ENCODE data around the gene CSN3. TPM values are rescaled to one million over a fixed set of nuclear protein-coding genes. Genes with fewer than 3 reads are reported as not detected.

CSN3 gene
- total RNA-seq, 2 donors from 2014 or later = not detected

DNA sequence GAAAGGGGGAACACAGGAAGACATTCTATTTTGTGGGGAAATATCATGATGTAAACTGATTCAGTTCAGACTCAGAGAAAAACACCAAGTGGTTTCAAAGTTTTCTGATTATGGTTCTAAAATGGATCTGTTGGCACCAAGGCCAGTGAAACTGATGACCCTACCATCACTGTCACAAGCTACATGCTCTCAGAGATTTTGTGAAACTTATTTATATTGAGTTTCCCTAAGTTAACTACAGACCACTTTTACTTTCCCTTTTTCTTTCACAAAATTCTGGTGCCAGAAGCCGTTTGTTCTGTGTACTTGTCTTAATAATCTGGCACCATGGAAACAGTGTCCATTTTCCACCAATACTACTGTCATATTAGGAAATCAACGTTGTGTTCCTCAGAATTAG lies 48.9 kb downstream of the CSN3 start:
- Histone ChIP-seq H3K27ac (no peak overlapping the region), H3K4me3 (no peak overlapping the region), H3K4me1 (no peaks in the 10 kb centered on the region), H3K36me3 (no peaks in the 10 kb centered on the region), H3K9me3 (no peaks in the 10 kb centered on the region), H3K27me3 (no peaks in the 10 kb centered on the region)
- TF ChIP-seq, protein P1, sequence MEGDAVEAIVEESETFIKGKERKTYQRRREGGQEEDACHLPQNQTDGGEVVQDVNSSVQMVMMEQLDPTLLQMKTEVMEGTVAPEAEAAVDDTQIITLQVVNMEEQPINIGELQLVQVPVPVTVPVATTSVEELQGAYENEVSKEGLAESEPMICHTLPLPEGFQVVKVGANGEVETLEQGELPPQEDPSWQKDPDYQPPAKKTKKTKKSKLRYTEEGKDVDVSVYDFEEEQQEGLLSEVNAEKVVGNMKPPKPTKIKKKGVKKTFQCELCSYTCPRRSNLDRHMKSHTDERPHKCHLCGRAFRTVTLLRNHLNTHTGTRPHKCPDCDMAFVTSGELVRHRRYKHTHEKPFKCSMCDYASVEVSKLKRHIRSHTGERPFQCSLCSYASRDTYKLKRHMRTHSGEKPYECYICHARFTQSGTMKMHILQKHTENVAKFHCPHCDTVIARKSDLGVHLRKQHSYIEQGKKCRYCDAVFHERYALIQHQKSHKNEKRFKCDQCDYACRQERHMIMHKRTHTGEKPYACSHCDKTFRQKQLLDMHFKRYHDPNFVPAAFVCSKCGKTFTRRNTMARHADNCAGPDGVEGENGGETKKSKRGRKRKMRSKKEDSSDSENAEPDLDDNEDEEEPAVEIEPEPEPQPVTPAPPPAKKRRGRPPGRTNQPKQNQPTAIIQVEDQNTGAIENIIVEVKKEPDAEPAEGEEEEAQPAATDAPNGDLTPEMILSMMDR (IDR thresholded peaks at IDR 0.05) = no peak
- no peak for DNase-seq (ENCODE audit: low spot score)

DNA sequence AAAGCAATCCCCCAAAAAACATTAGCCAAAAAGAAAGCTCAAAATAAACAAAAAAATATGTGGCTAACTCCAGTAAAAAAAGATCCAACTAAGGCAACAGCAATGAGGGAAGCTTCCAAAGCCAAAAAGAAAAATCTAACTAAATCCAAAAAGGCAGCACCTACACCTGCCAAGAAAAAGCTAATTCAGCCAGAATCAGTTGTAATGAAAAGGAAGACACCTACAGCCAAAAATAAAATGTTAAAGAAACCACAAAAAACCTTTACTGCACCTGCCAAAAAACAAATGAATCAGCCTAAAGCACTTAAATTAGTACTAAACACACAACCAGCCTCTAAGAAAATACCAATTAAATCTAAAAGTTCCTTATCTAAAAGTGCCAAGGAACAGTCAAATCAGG lies 55.2 kb downstream of the CSN3 start:
- H3K27me3 ChIP-seq = no peaks in the 10 kb centered on the region
- no peak overlapping the region for H3K27ac ChIP-seq
- no peak for DNase-seq (ENCODE audit: low spot score)
- H3K4me1 ChIP-seq = no peaks in the 10 kb centered on the region
- TF ChIP-seq, protein P1 (IDR thresholded peaks at IDR 0.05) = no peak
- H3K9me3 ChIP-seq = no peaks in the 10 kb centered on the region
- H3K4me3 ChIP-seq = no peak overlapping the region
- H3K36me3 ChIP-seq = no peaks in the 10 kb centered on the region

DNA sequence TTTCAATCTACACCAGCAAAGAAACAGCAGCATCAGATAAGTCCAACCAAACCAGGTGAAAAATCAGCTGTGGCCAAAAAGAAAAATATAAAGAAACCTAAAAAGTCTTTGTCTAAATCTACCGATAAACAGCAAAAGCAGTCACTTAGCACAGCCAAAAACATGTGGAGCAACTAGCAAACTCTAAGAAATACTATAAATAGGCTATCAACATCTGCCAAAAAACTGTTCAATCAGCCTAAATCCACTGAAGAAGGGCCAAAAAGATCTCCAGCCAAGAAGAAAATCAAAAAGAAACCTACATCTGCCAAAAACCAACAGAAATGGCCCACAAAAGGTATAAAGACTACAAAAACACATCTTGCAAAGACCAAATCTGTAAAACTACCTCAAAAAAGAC lies 55.7 kb downstream of the CSN3 start:
- TF ChIP-seq, protein P1 (IDR thresholded peaks at IDR 0.05) = no peak
- Histone ChIP-seq H3K9me3 (no peaks in the 10 kb centered on the region), H3K27ac (no peak overlapping the region), H3K27me3 (no peaks in the 10 kb centered on the region), H3K4me1 (no peaks in the 10 kb centered on the region), H3K36me3 (no peaks in the 10 kb centered on the region), H3K4me3 (no peak overlapping the region)
- DNase-seq (ENCODE audit: low spot score) = no peak

- DNase-seq (ENCODE audit: low spot score) = no peak
- H3K4me1 ChIP-seq = no peaks in the 10 kb centered on the region
- no peaks in the 10 kb centered on the region for H3K27me3 ChIP-seq
- H3K27ac ChIP-seq = no peak overlapping the region
- TF ChIP-seq, protein P1 (IDR thresholded peaks at IDR 0.05) = no peak
- no peak overlapping the region for H3K4me3 ChIP-seq
- no peaks in the 10 kb centered on the region for H3K36me3 ChIP-seq
- H3K9me3 ChIP-seq = no peaks in the 10 kb centered on the region
Measured at GRCh38 chr4:70299643-70300042, 57.2 kb downstream of the CSN3 start.

DNA sequence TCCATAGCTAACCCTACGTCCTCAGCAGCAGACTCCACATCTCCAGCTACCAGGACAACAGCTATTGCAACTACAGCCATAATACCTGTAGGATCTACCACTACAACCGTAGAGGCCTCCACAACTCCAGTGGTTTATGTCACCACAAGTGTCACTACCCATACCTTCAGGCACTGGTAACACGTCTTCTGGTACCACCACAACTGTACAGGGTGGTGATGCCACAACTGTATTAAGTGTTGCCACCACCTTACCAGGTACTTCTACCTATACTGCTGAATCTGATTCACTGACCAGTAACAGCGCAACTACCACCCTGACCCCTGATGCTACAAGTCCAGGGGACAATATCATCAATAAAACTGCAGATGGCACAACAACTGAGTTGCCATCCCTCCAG lies 57.8 kb downstream of the CSN3 start:
- H3K27ac ChIP-seq = no peak overlapping the region
- no peak overlapping the region for H3K4me3 ChIP-seq
- TF ChIP-seq, protein P1 (IDR thresholded peaks at IDR 0.05) = no peak
- no peaks in the 10 kb centered on the region for H3K9me3 ChIP-seq
- no peak for DNase-seq (ENCODE audit: low spot score)
- no peaks in the 10 kb centered on the region for H3K4me1 ChIP-seq
- no peaks in the 10 kb centered on the region for H3K36me3 ChIP-seq
- no peaks in the 10 kb centered on the region for H3K27me3 ChIP-seq

Other genes with a start within 250 kb of the CSN3 start
- gene STATH, start 246.6 kb upstream of the CSN3 start, total RNA-seq = not detected
- not detected for gene HTN3, start 214.1 kb upstream of the CSN3 start, total RNA-seq
- gene HTN1, start 192.2 kb upstream of the CSN3 start, total RNA-seq = not detected
- not detected for gene PRR27, start 88.4 kb upstream of the CSN3 start, total RNA-seq
- not detected for gene ODAM, start 46.9 kb upstream of the CSN3 start, total RNA-seq
- not detected for gene FDCSP, start 16.5 kb upstream of the CSN3 start, total RNA-seq
- not detected for gene CABS1, start 92.4 kb downstream of the CSN3 start, total RNA-seq
- gene SMR3A, start 118.2 kb downstream of the CSN3 start, total RNA-seq = not detected
- gene SMR3B, start 140.5 kb downstream of the CSN3 start, total RNA-seq = not detected
- gene OPRPN, start 155.3 kb downstream of the CSN3 start, total RNA-seq = not detected
- gene MUC7, start 229.6 kb downstream of the CSN3 start, total RNA-seq = not detected

Measured in right atrium auricular region (tissue), 2 donors.